ENCODE measurements around the gene ZC3H18. TPM values are rescaled to one million over a fixed set of nuclear protein-coding genes. Genes with fewer than 3 reads are reported as not detected.

Gene ZC3H18
- total RNA-seq, 1 donor from 2014 or later: 50.2 TPM

DNA sequence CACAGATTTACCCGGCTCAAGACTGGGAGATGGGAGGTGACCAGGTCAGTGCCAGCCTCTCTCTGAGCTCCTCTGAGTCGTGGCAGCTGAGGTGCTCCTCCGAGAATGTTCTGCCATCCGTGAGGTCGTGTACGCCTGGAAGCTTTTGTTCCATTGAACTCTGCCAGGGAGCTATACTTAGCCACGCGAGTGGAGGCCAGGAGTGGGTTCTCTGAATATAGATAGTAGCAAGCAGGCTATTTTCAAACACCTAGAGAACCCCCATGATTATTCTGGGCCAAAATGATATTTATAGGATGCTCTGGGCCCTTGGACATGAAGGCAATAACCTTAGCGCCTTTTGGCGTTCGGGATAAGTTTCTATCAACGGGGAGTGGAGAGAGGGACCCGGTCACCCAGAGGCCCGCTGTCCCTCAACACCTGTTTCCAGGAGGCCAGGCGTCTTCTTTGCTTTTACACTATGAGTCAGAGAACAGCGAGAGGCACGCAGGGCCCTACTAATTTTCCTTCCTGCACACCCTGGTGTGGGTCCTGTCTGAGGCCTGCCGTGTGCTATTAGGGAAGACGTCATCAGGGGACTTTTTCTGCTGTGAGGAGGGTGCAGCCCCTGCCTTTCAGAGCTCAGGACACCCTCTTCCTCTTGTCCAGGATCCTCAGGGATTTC, 103.6 kb downstream of the ZC3H18 start:
- TF ChIP-seq, protein P1, sequence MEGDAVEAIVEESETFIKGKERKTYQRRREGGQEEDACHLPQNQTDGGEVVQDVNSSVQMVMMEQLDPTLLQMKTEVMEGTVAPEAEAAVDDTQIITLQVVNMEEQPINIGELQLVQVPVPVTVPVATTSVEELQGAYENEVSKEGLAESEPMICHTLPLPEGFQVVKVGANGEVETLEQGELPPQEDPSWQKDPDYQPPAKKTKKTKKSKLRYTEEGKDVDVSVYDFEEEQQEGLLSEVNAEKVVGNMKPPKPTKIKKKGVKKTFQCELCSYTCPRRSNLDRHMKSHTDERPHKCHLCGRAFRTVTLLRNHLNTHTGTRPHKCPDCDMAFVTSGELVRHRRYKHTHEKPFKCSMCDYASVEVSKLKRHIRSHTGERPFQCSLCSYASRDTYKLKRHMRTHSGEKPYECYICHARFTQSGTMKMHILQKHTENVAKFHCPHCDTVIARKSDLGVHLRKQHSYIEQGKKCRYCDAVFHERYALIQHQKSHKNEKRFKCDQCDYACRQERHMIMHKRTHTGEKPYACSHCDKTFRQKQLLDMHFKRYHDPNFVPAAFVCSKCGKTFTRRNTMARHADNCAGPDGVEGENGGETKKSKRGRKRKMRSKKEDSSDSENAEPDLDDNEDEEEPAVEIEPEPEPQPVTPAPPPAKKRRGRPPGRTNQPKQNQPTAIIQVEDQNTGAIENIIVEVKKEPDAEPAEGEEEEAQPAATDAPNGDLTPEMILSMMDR (IDR thresholded peaks at IDR 0.05): no peak
- H3K4me1 Mint-ChIP-seq (ENCODE audit: unreplicated experiment): no peaks in the 10 kb centered on the region
- no peaks in the 10 kb centered on the region for H3K9me3 Mint-ChIP-seq (ENCODE audit: unreplicated experiment)
- H3K36me3 Mint-ChIP-seq (ENCODE audit: unreplicated experiment): no peaks in the 10 kb centered on the region
- H3K27ac Mint-ChIP-seq (ENCODE audit: unreplicated experiment): no peak overlapping the region
- no peak for DNase-seq (ENCODE audit: extremely low spot score, unreplicated experiment)
- H3K27me3 Mint-ChIP-seq (ENCODE audit: unreplicated experiment): no peaks in the 10 kb centered on the region
- no peak overlapping the region for H3K4me3 Mint-ChIP-seq (ENCODE audit: unreplicated experiment)

- H3K4me3 Mint-ChIP-seq (ENCODE audit: unreplicated experiment): no peak overlapping the region
- no peaks in the 10 kb centered on the region for H3K4me1 Mint-ChIP-seq (ENCODE audit: unreplicated experiment)
- H3K36me3 Mint-ChIP-seq (ENCODE audit: unreplicated experiment): no peaks in the 10 kb centered on the region
- no peaks in the 10 kb centered on the region for H3K27me3 Mint-ChIP-seq (ENCODE audit: unreplicated experiment)
- DNase-seq (ENCODE audit: extremely low spot score, unreplicated experiment): no peak
- no peaks in the 10 kb centered on the region for H3K9me3 Mint-ChIP-seq (ENCODE audit: unreplicated experiment)
- TF ChIP-seq, protein P1 (IDR thresholded peaks at IDR 0.05): no peak
- no peak overlapping the region for H3K27ac Mint-ChIP-seq (ENCODE audit: unreplicated experiment)
Observed at GRCh38 chr16:88676502-88677242, 106.5 kb downstream of the ZC3H18 start.

DNA sequence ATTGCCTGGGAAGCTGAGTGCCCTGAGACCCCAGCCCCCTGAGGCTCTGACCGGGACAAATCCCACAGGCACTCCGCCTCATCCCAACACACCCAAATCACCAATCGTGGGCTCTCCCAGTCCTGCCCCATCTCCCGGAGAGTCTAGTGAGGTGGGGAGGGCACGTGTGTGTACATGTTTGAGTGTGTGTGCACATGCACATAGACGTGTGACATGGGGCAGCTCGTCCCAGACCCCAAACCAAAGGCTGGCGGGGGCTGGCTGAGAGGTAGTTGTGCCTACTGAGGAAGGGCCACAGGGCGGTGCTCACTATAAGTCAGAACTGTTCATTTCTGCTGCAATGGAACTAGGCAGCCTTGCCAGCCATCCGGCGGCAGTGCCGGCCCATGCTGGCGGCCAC, 107.5 kb downstream of the ZC3H18 start:
- Mint-ChIP-seq H3K27me3 (ENCODE audit: unreplicated experiment) (peaks cover 2% of the 10 kb centered on the region), H3K9me3 (ENCODE audit: unreplicated experiment) (no peaks in the 10 kb centered on the region), H3K4me1 (ENCODE audit: unreplicated experiment) (no peaks in the 10 kb centered on the region), H3K27ac (ENCODE audit: unreplicated experiment) (no peak overlapping the region), H3K4me3 (ENCODE audit: unreplicated experiment) (no peak overlapping the region), H3K36me3 (ENCODE audit: unreplicated experiment) (no peaks in the 10 kb centered on the region)
- TF ChIP-seq, protein P1 (IDR thresholded peaks at IDR 0.05): no peak
- DNase-seq (ENCODE audit: extremely low spot score, unreplicated experiment): no peak

- no peaks in the 10 kb centered on the region for H3K9me3 Mint-ChIP-seq (ENCODE audit: unreplicated experiment)
- no peak for DNase-seq (ENCODE audit: extremely low spot score, unreplicated experiment)
- no peak overlapping the region for H3K27ac Mint-ChIP-seq (ENCODE audit: unreplicated experiment)
- TF ChIP-seq, protein P1 (IDR thresholded peaks at IDR 0.05): no peak
- no peaks in the 10 kb centered on the region for H3K4me1 Mint-ChIP-seq (ENCODE audit: unreplicated experiment)
- peaks cover 2% of the 10 kb centered on the region for H3K27me3 Mint-ChIP-seq (ENCODE audit: unreplicated experiment)
- no peaks in the 10 kb centered on the region for H3K36me3 Mint-ChIP-seq (ENCODE audit: unreplicated experiment)
- no peak overlapping the region for H3K4me3 Mint-ChIP-seq (ENCODE audit: unreplicated experiment)
Observed at GRCh38 chr16:88678224-88678979, 108.2 kb downstream of the ZC3H18 start.

Measured in osteocyte (in vitro differentiated cells).